Activated CD4-positive, alpha-beta T cell treated with anti-CD3 and anti-CD28 coated beads, Interleukin-2, amount 10 ng/mL, durations not matched to agents 7 days and 5 days (primary cell): ENCODE results near the gene TRH. TPM values are rescaled to one million over a fixed set of nuclear protein-coding genes. Genes with fewer than 3 reads are reported as not detected.

Experiments used
- CTCF ChIA-PET: fragments of 350-600 bp; sonication (Branson Sonifier 250); formaldehyde crosslinking; loops from one replicate; lab custom pipeline; 2021; ENCODE audit warnings: antibody characterized with exemption; lab: Charles Lee
- POLR2A ChIA-PET: fragments of 350-600 bp; sonication (Branson Sonifier 250); formaldehyde crosslinking; loops from one replicate; lab custom pipeline; 2021; ENCODE audit warnings: antibody characterized with exemption; lab: Charles Lee
- DNase-seq: peaks from one replicate; pipeline ENCODE4 v3.0.0-alpha.2; 2020
- H3K27ac Mint-ChIP-seq: one replicate; pipeline ENCODE4 v1.8.0; 2021; ENCODE audit warnings: mild to moderate bottlenecking, moderate library complexity, mixed read lengths
- H3K27me3 Mint-ChIP-seq: one replicate; pipeline ENCODE4 v1.8.0; 2021; ENCODE audit warnings: mixed read lengths
- H3K36me3 Mint-ChIP-seq: one replicate; pipeline ENCODE4 v1.8.0; 2021; ENCODE audit warnings: low read depth, mixed read lengths
- H3K4me1 Mint-ChIP-seq: one replicate; pipeline ENCODE4 v1.8.0; 2021; ENCODE audit warnings: mixed read lengths
- H3K4me3 Mint-ChIP-seq: one replicate; pipeline ENCODE4 v1.8.0; 2021; ENCODE audit warnings: mild to moderate bottlenecking, moderate library complexity, mixed read lengths
- H3K9me3 Mint-ChIP-seq: one replicate; pipeline ENCODE4 v1.8.0; 2021; ENCODE audit warnings: mixed read lengths
- total RNA-seq, 2 experiments: library from RNA; stranded (reverse); gene quantifications; one replicate each; pipeline ENCODE4 v1.2.3, GENCODE V29; 2021

TRH gene
- not detected for total RNA-seq

- POLR2A ChIA-PET = no interaction called here
- no peak within 1 kb of the TSS for H3K27ac Mint-ChIP-seq
- peaks cover 7% of the 10 kb centered on the region for H3K4me1 Mint-ChIP-seq
- H3K36me3 Mint-ChIP-seq = no peaks in the 10 kb centered on the region
- CTCF ChIA-PET = interaction anchor here (0.6 to 2.5 kb wide), 2 partner anchors 9 to 37 kb away, joined by 3 to 9 read pairs; no protein-coding TSS in a partner anchor
- peaks cover 65% of the 10 kb centered on the region for H3K27me3 Mint-ChIP-seq
- H3K9me3 Mint-ChIP-seq = no peaks in the 10 kb centered on the region
- H3K4me3 Mint-ChIP-seq = peak within 1 kb of the TSS; percentile 0
- no peak for DNase-seq
Measured at GRCh38 chr3:129974564-129974832, at the start of gene TRH. Gene TRH (plus strand): TSS chr3:129974720. CDS start chr3:129975817, 1,097 bp downstream.

GRCh38 chr3:129927072-129927471 lies 47.4 kb upstream of the TRH start:
- no peak overlapping the region for H3K27ac Mint-ChIP-seq

GRCh38 chr3:129929383-129929782 lies 45.1 kb upstream of the TRH start:
- ChIA-PET CTCF (interaction anchor here (1.3 kb wide), 1 partner anchor 12 kb away, joined by 3 read pairs; no protein-coding TSS in a partner anchor), POLR2A (no interaction called here)
- no peak overlapping the region for H3K27ac Mint-ChIP-seq
- peaks cover 5% of the 10 kb centered on the region for H3K27me3 Mint-ChIP-seq
- peaks cover under 1% of the 10 kb centered on the region for H3K4me1 Mint-ChIP-seq
- DNase-seq = no peak
- no peak overlapping the region for H3K4me3 Mint-ChIP-seq
- peaks cover 8% of the 10 kb centered on the region for H3K9me3 Mint-ChIP-seq
- H3K36me3 Mint-ChIP-seq = no peaks in the 10 kb centered on the region

More at GRCh38 chr3:129927072-129927471, 47.4 kb upstream of the TRH start:
- DNase-seq = no peak
- Mint-ChIP-seq H3K4me1 (no peaks in the 10 kb centered on the region), H3K9me3 (peaks cover 8% of the 10 kb centered on the region), H3K27me3 (peaks cover 7% of the 10 kb centered on the region), H3K4me3 (no peak overlapping the region), H3K36me3 (no peaks in the 10 kb centered on the region)
- ChIA-PET CTCF (no interaction called here), POLR2A (no interaction called here)

GRCh38 chr3:129933471-129933870 lies 41.0 kb upstream of the TRH start:
- no peak overlapping the region for H3K4me3 Mint-ChIP-seq

GRCh38 chr3:129934234-129935123 lies 40.0 kb upstream of the TRH start:
- ChIA-PET POLR2A (no interaction called here), CTCF (interaction anchor here (1.1 kb wide), 1 partner anchor 9 kb away, joined by 4 read pairs; no protein-coding TSS in a partner anchor)
- DNase-seq = no peak

More at GRCh38 chr3:129933471-129933870, 41.0 kb upstream of the TRH start:
- Mint-ChIP-seq H3K36me3 (no peaks in the 10 kb centered on the region), H3K27me3 (peaks cover 3% of the 10 kb centered on the region), H3K27ac (no peak overlapping the region), H3K9me3 (peaks cover 6% of the 10 kb centered on the region), H3K4me1 (peaks cover 8% of the 10 kb centered on the region)
- ChIA-PET POLR2A (no interaction called here), CTCF (interaction anchor here (1.1 kb wide), 1 partner anchor 10 kb away, joined by 4 read pairs; no protein-coding TSS in a partner anchor)
- no peak for DNase-seq

GRCh38 chr3:129936757-129937156 lies 37.8 kb upstream of the TRH start:
- CTCF ChIA-PET = interaction anchor here (0.6 kb wide), 1 partner anchor 37 kb away, joined by 3 read pairs; no protein-coding TSS in a partner anchor
- DNase-seq = peak; percentile 44
- Mint-ChIP-seq H3K36me3 (no peaks in the 10 kb centered on the region), H3K27me3 (no peaks in the 10 kb centered on the region), H3K4me1 (peaks cover 10% of the 10 kb centered on the region), H3K27ac (no peak overlapping the region), H3K9me3 (no peaks in the 10 kb centered on the region), H3K4me3 (peak overlapping the region; percentile 63)
- POLR2A ChIA-PET = no interaction called here

More at GRCh38 chr3:129934234-129935123, 40.0 kb upstream of the TRH start:
- peaks cover 3% of the 10 kb centered on the region for H3K27me3 Mint-ChIP-seq
- H3K27ac Mint-ChIP-seq = no peak overlapping the region
- no peak overlapping the region for H3K4me3 Mint-ChIP-seq
- H3K9me3 Mint-ChIP-seq = peaks cover 3% of the 10 kb centered on the region
- H3K36me3 Mint-ChIP-seq = no peaks in the 10 kb centered on the region
- H3K4me1 Mint-ChIP-seq = peaks cover 8% of the 10 kb centered on the region

- CTCF ChIA-PET = interaction anchor here (0.7 to 0.9 kb wide), 2 partner anchors 123 to 447 kb away, joined by 3 to 4 read pairs; no protein-coding TSS in a partner anchor
- no peak overlapping the region for H3K4me3 Mint-ChIP-seq
- no peaks in the 10 kb centered on the region for H3K36me3 Mint-ChIP-seq
- POLR2A ChIA-PET = no interaction called here
- DNase-seq = no peak
- peaks cover 10% of the 10 kb centered on the region for H3K4me1 Mint-ChIP-seq
- no peaks in the 10 kb centered on the region for H3K27me3 Mint-ChIP-seq
- H3K27ac Mint-ChIP-seq = no peak overlapping the region
- H3K9me3 Mint-ChIP-seq = no peaks in the 10 kb centered on the region
Measured at GRCh38 chr3:129937717-129938116, 36.8 kb upstream of the TRH start.

GRCh38 chr3:129938140-129938930 lies 36.2 kb upstream of the TRH start:
- no peaks in the 10 kb centered on the region for H3K27me3 Mint-ChIP-seq
- H3K9me3 Mint-ChIP-seq = no peaks in the 10 kb centered on the region
- ChIA-PET CTCF (interaction anchor here (0.5 to 0.9 kb wide), 2 partner anchors 16 to 448 kb away, joined by 3 to 4 read pairs; no protein-coding TSS in a partner anchor), POLR2A (no interaction called here)
- no peak overlapping the region for H3K27ac Mint-ChIP-seq
- no peak for DNase-seq
- H3K36me3 Mint-ChIP-seq = no peaks in the 10 kb centered on the region
- peaks cover 10% of the 10 kb centered on the region for H3K4me1 Mint-ChIP-seq
- H3K4me3 Mint-ChIP-seq = no peak overlapping the region

- ChIA-PET POLR2A (no interaction called here), CTCF (no interaction called here)
- Mint-ChIP-seq H3K27ac (no peak overlapping the region), H3K9me3 (no peaks in the 10 kb centered on the region), H3K4me3 (no peak overlapping the region), H3K4me1 (peaks cover 8% of the 10 kb centered on the region), H3K27me3 (peaks cover 5% of the 10 kb centered on the region), H3K36me3 (no peaks in the 10 kb centered on the region)
- no peak for DNase-seq
Measured at GRCh38 chr3:129940086-129940485, 34.4 kb upstream of the TRH start.

- H3K4me1 Mint-ChIP-seq = peaks cover 2% of the 10 kb centered on the region
- DNase-seq = peak; percentile 47
- no peaks in the 10 kb centered on the region for H3K9me3 Mint-ChIP-seq
- POLR2A ChIA-PET = no interaction called here
- H3K27me3 Mint-ChIP-seq = peaks cover 5% of the 10 kb centered on the region
- CTCF ChIA-PET = interaction anchor here (0.5 to 1.5 kb wide), 8 partner anchors 10 to 164 kb away, joined by 3 to 4 read pairs (median 3); no protein-coding TSS in a partner anchor
- no peak overlapping the region for H3K27ac Mint-ChIP-seq
- no peaks in the 10 kb centered on the region for H3K36me3 Mint-ChIP-seq
- H3K4me3 Mint-ChIP-seq = no peak overlapping the region
Measured at GRCh38 chr3:129942296-129942695, 32.2 kb upstream of the TRH start.

GRCh38 chr3:129943020-129943419 lies 31.5 kb upstream of the TRH start:
- H3K36me3 Mint-ChIP-seq = no peaks in the 10 kb centered on the region
- CTCF ChIA-PET = interaction anchor here (1.1 to 1.5 kb wide), 5 partner anchors 9 to 155 kb away, joined by 3 to 4 read pairs (median 3); no protein-coding TSS in a partner anchor
- no peak for DNase-seq
- H3K4me1 Mint-ChIP-seq = peaks cover 2% of the 10 kb centered on the region
- H3K27me3 Mint-ChIP-seq = peaks cover 7% of the 10 kb centered on the region
- H3K4me3 Mint-ChIP-seq = no peak overlapping the region
- no peak overlapping the region for H3K27ac Mint-ChIP-seq
- no peaks in the 10 kb centered on the region for H3K9me3 Mint-ChIP-seq
- POLR2A ChIA-PET = no interaction called here

GRCh38 chr3:129944709-129945108 lies 29.8 kb upstream of the TRH start:
- Mint-ChIP-seq H3K27me3 (peaks cover 9% of the 10 kb centered on the region), H3K4me3 (no peak overlapping the region), H3K9me3 (no peaks in the 10 kb centered on the region), H3K27ac (no peak overlapping the region), H3K4me1 (peaks cover 2% of the 10 kb centered on the region), H3K36me3 (no peaks in the 10 kb centered on the region)
- ChIA-PET POLR2A (interaction anchor here (0.6 kb wide), 1 partner anchor 245 kb away, joined by 3 read pairs; no protein-coding TSS in a partner anchor), CTCF (interaction anchor here (1.2 to 1.6 kb wide), 2 partner anchors 9 to 283 kb away, joined by 3 read pairs; no protein-coding TSS in a partner anchor)
- no peak for DNase-seq
